Endothelial cell of umbilical vein (primary cell): ENCODE measurements around the gene NDUFS8. TPM values are rescaled to one million over a fixed set of nuclear protein-coding genes. Genes with fewer than 3 reads are reported as not detected.

Source experiments
- BruUV-seq: library from RNA; stranded (reverse); fragments of 400-500 nt; replicated peaks from 2 replicates; lab custom pipeline; 2021; lab: Mats Ljungman, UMichigan
- CTCF ChIA-PET: fragments of 300-600, 350-600 bp; sonication (Branson Sonifier 250); formaldehyde crosslinking; loops from one replicate; lab custom pipeline; 2021; ENCODE audit warnings: antibody characterized with exemption, inconsistent platforms; lab: Charles Lee
- POLR2A ChIA-PET: fragments of 300-600, 350-600 bp; sonication (Branson Sonifier 250); formaldehyde crosslinking; loops from one replicate; lab custom pipeline; 2021; ENCODE audit warnings: antibody characterized with exemption, inconsistent platforms; lab: Charles Lee
- DNase-seq: peaks from one replicate; pipeline ENCODE4 v3.0.0-alpha.2; 2011; ENCODE audit warnings: low read depth, low spot score
- FAIRE-seq: peaks from 2 replicates; lab custom pipeline; 2011; peaks lifted over from hg19 to GRCh38; lab: Jason Lieb, UNC
- H2AFZ ChIP-seq: 2 replicates; pipeline ENCODE4 v1.6.0; 2012; ENCODE audit warnings: low read depth, low read length, control low read depth, inconsistent platforms
- H3K27ac ChIP-seq: 2 replicates; pipeline ENCODE4 v1.5.1; 2011; ENCODE audit warnings: low read depth, mild to moderate bottlenecking, control low read depth, low read length, moderate library complexity; ENCODE audit not compliant: insufficient read depth
- H3K27me3 ChIP-seq, 2 experiments: 2 replicates each; pipeline versions ENCODE4 v1.6.0 to v1.6.1; 2011; ENCODE audit warnings: low read length in 2 of 2, mixed read lengths in 1 of 2; ENCODE audit not compliant: control insufficient read depth in 2 of 2, insufficient read depth in 2 of 2
- H3K36me3 ChIP-seq, 2 experiments: 2 replicates in 1 of 2; 3 replicates in 1 of 2; pipeline ENCODE4 v1.5.1; 2011; ENCODE audit warnings: low read length in 2 of 2, mild to moderate bottlenecking in 1 of 2, moderate library complexity in 1 of 2; ENCODE audit not compliant: control insufficient read depth in 2 of 2, insufficient read depth in 2 of 2; ENCODE audit errors: extremely low read depth in 1 of 2
- H3K4me1 ChIP-seq: 3 replicates; pipeline ENCODE4 v1.5.1; 2011; ENCODE audit warnings: mild to moderate bottlenecking, low read length; ENCODE audit not compliant: control insufficient read depth, insufficient read depth; ENCODE audit errors: extremely low read depth
- H3K4me2 ChIP-seq: 2 replicates; pipeline ENCODE4 v1.6.1; 2011; ENCODE audit warnings: low read length, control low read depth, mixed read lengths; ENCODE audit not compliant: insufficient read depth
- H3K4me3 ChIP-seq, 3 experiments: fragments of 200-600 bp in 1 of 3; sonication (generic), shearing (Covaris generic) in 1 of 3; replicated peaks in 1 of 3; 2 replicates each; pipeline ENCODE4 v1.5.1; 2011 to 2016; ENCODE audit warnings: control low read depth in 3 of 3, low read length in 3 of 3, mild to moderate bottlenecking in 2 of 3, inconsistent platforms in 1 of 3, low read depth in 1 of 3, moderate library complexity in 1 of 3; ENCODE audit not compliant: insufficient read depth in 1 of 3
- H3K79me2 ChIP-seq: 2 replicates; pipeline ENCODE4 v1.6.0; 2012; ENCODE audit warnings: low read length, inconsistent platforms; ENCODE audit not compliant: control insufficient read depth, insufficient read depth
- H3K9ac ChIP-seq: replicated peaks from 2 replicates; pipeline ENCODE3; 2011; ENCODE audit warnings: low read length, control low read depth; ENCODE audit not compliant: insufficient read depth; ENCODE audit errors: extremely low read depth
- H3K9me1 ChIP-seq: replicated peaks from 3 replicates; pipeline ENCODE4 v1.6.0; 2011; ENCODE audit warnings: mild to moderate bottlenecking, low read length; ENCODE audit not compliant: control insufficient read depth, insufficient read depth; ENCODE audit errors: extremely low read depth
- H3K9me3 ChIP-seq: replicated peaks from 2 replicates; pipeline ENCODE4 v1.5.1; 2012; ENCODE audit warnings: low read length, inconsistent platforms; ENCODE audit not compliant: control insufficient read depth, insufficient read depth
- H4K20me1 ChIP-seq: replicated peaks from 2 replicates; pipeline ENCODE3; 2011; ENCODE audit warnings: mild to moderate bottlenecking, low read length; ENCODE audit not compliant: control insufficient read depth, insufficient read depth; ENCODE audit errors: extremely low read depth
- EZH2 ChIP-seq: IDR thresholded peaks from 2 replicates; pipeline ENCODE4 v1.6.1; 2012; ENCODE audit warnings: borderline replicate concordance, low read depth, mild to moderate bottlenecking, moderate library complexity, low read length, inconsistent platforms; ENCODE audit not compliant: severe bottlenecking
- FOS ChIP-seq: IDR thresholded peaks from 2 replicates; pipeline ENCODE4 v1.6.1; 2011; ENCODE audit warnings: mild to moderate bottlenecking, low read length, moderate library complexity, borderline replicate concordance; ENCODE audit not compliant: insufficient read depth
- GATA2 ChIP-seq: IDR thresholded peaks from 2 replicates; pipeline ENCODE4 v1.7.0; 2011; ENCODE audit warnings: low read depth, mild to moderate bottlenecking, moderate library complexity, mixed read lengths, low read length; ENCODE audit not compliant: insufficient read length, insufficient read depth
- JUN ChIP-seq: IDR thresholded peaks from 2 replicates; pipeline ENCODE4 v1.6.1; 2011; ENCODE audit warnings: borderline replicate concordance, low read depth; ENCODE audit not compliant: insufficient read length, insufficient read depth
- MYC ChIP-seq: IDR thresholded peaks from one replicate; pipeline ENCODE4 v1.6.1; 2011; ENCODE audit warnings: mild to moderate bottlenecking, low read depth, low read length
- POLR2A ChIP-seq: IDR thresholded peaks from 2 replicates; pipeline ENCODE4 v1.6.1; 2012; ENCODE audit warnings: low read depth, mild to moderate bottlenecking, control low read depth, low read length
- POLR2AphosphoS5 ChIP-seq: IDR thresholded peaks from 2 replicates; pipeline ENCODE4 v1.6.1; 2012; ENCODE audit warnings: low read depth, mild to moderate bottlenecking, control low read depth, low read length, moderate library complexity; ENCODE audit not compliant: insufficient read depth
- dilution Hi-C: fragments of 300-500 bp; cut with MboI; formaldehyde crosslinking; loops from one replicate; pipeline ENCODE4 v1.15.0; 2019; ENCODE audit warnings: low sequenced_read_pairs; ENCODE audit not compliant: extremely low pct_ligation_motif_present
- intact Hi-C: fragments of 100-400 bp; cut with micrococcal nuclease; formaldehyde crosslinking; loops from one replicate; pipeline ENCODE4 v1.10.0; 2022
- polyA plus RNA-seq, 4 experiments: library from polyadenylated mRNA; depleted of rRNA in 3 of 4; stranded (reverse) in 3 of 4; unstranded in 1 of 4; fragments of >200 nt; gene quantifications; 2 replicates each; pipeline versions ENCODE4 v1.2.1 to v1.2.3, GENCODE V29; 2011 to 2012; ENCODE audit warnings: missing spikeins in 1 of 4
- total RNA-seq: library from RNA; stranded (reverse); gene quantifications from 2 replicates; pipeline ENCODE4 v1.2.3, GENCODE V29; 2021
- TF ChIP-seq, protein P1 (sequence below), 2 donors: IDR thresholded peaks; 1 replicate in 1 of 2; 2 replicates in 1 of 2; pipeline ENCODE4 v1.5.1; 2011; ENCODE audit warnings: low read length in 2 of 2, mild to moderate bottlenecking in 2 of 2, moderate library complexity in 2 of 2, control low read depth in 1 of 2, inconsistent platforms in 1 of 2, low read depth in 1 of 2; ENCODE audit not compliant: insufficient read depth in 1 of 2; ENCODE audit errors: extremely low read depth in 1 of 2
- TF ChIP-seq, protein P2 (sequence below): IDR thresholded peaks from 2 replicates; pipeline ENCODE4 v1.6.1; 2011; ENCODE audit not compliant: insufficient read depth, insufficient read length

The NDUFS8 gene
- total and polyA plus RNA-seq, 2 donors (not counting 3 experiments of a cell fraction or from before 2014, with no cell fraction given) = 166 to 170 TPM

- Histone ChIP-seq H4K20me1 (no peaks in the 10 kb centered on the region), H3K9ac (no peak overlapping the region), H3K9me3 (no peaks in the 10 kb centered on the region), H3K4me3 (no peak overlapping the region), H2AFZ (no peak overlapping the region), H3K27ac (no peak overlapping the region), H3K27me3 (no peaks in the 10 kb centered on the region), H3K9me1 (no peaks in the 10 kb centered on the region), H3K36me3 (peaks cover 0 to 30% of the 10 kb centered on the region in 2 experiments), H3K4me2 (no peak overlapping the region), H3K4me1 (peaks cover 6% of the 10 kb centered on the region), H3K79me2 (no peaks in the 10 kb centered on the region)
- intact Hi-C loops = no loop called here
- CTCF ChIA-PET = no interaction called here
- DNase-seq (no peak), FAIRE-seq (no peak)
- TF ChIP-seq POLR2A = no peak
- TF ChIP-seq POLR2AphosphoS5 = no peak
- TF ChIP-seq EZH2 = no peak
- TF ChIP-seq, protein P1, sequence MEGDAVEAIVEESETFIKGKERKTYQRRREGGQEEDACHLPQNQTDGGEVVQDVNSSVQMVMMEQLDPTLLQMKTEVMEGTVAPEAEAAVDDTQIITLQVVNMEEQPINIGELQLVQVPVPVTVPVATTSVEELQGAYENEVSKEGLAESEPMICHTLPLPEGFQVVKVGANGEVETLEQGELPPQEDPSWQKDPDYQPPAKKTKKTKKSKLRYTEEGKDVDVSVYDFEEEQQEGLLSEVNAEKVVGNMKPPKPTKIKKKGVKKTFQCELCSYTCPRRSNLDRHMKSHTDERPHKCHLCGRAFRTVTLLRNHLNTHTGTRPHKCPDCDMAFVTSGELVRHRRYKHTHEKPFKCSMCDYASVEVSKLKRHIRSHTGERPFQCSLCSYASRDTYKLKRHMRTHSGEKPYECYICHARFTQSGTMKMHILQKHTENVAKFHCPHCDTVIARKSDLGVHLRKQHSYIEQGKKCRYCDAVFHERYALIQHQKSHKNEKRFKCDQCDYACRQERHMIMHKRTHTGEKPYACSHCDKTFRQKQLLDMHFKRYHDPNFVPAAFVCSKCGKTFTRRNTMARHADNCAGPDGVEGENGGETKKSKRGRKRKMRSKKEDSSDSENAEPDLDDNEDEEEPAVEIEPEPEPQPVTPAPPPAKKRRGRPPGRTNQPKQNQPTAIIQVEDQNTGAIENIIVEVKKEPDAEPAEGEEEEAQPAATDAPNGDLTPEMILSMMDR (IDR thresholded peaks at IDR 0.05; ENCODE audit: extremely low read depth in 1 of 2, insufficient read depth in 1 of 2, low read depth in 1 of 2, low read length in 2 of 2) = no peak
- TF ChIP-seq FOS = no peak
- TF ChIP-seq, protein P2, sequence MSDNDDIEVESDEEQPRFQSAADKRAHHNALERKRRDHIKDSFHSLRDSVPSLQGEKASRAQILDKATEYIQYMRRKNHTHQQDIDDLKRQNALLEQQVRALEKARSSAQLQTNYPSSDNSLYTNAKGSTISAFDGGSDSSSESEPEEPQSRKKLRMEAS = no peak
- BruUV-seq = no TSS peak
- POLR2A ChIA-PET = no interaction called here
- dilution Hi-C loops = no loop called here
Measured at GRCh38 chr11:68066742-68067141, 36.3 kb downstream of the NDUFS8 start.

GRCh38 chr11:68067991-68068390, 37.5 kb downstream of the NDUFS8 start:
- peaks cover 0 to 26% of the 10 kb centered on the region in 2 experiments for H3K36me3 ChIP-seq

More at GRCh38 chr11:68067991-68068390, 37.5 kb downstream of the NDUFS8 start:
- dilution Hi-C loops = no loop called here
- no peaks in the 10 kb centered on the region for H3K27me3 ChIP-seq
- TF ChIP-seq, protein P2 = no peak
- TF ChIP-seq FOS (no peak), JUN (no peak), GATA2 (no peak), POLR2A (no peak), MYC (no peak)
- TF ChIP-seq, protein P1 (IDR thresholded peaks at IDR 0.05; ENCODE audit: extremely low read depth in 1 of 2, insufficient read depth in 1 of 2, low read depth in 1 of 2, low read length in 2 of 2) = no peak
- H2AFZ ChIP-seq = no peak overlapping the region
- DNase-seq (no peak), FAIRE-seq (no peak)
- no peaks in the 10 kb centered on the region for H3K79me2 ChIP-seq
- H3K9ac ChIP-seq = no peak overlapping the region
- POLR2A ChIA-PET = no interaction called here
- no peak overlapping the region for H3K4me2 ChIP-seq
- CTCF ChIA-PET = no interaction called here
- no peak overlapping the region for H3K4me3 ChIP-seq
- no peak overlapping the region for H3K27ac ChIP-seq
- H4K20me1 ChIP-seq = no peaks in the 10 kb centered on the region
- intact Hi-C loops = no loop called here
- H3K9me3 ChIP-seq = no peaks in the 10 kb centered on the region
- H3K4me1 ChIP-seq = peaks cover 6% of the 10 kb centered on the region
- H3K9me1 ChIP-seq = no peaks in the 10 kb centered on the region
- BruUV-seq = no TSS peak
